Prostate gland (tissue), 2 donors: ENCODE data around the gene SVIP. TPM values are rescaled to one million over a fixed set of nuclear protein-coding genes. Genes with fewer than 3 reads are reported as not detected.

Source experiments
- DNase-seq: peaks from one replicate; pipeline ENCODE4 v3.0.0-alpha.2; 2019; ENCODE audit warnings: low spot score
- H3K27ac ChIP-seq, 2 donors: fragments of 200-600 bp; sonication (generic); 2 replicates each; pipeline ENCODE4 v1.5.1; 2017 to 2019
- H3K27me3 ChIP-seq: fragments of 200-600 bp; sonication (generic); replicated peaks from 2 replicates; pipeline ENCODE4 v1.5.1; 2019; ENCODE audit not compliant: insufficient read depth
- H3K36me3 ChIP-seq, 2 donors: fragments of 200-600 bp; sonication (generic); 1 replicate in 1 of 2; 2 replicates in 1 of 2; pipeline versions ENCODE4 v1.5.1 to v1.8.1; 2017 to 2019
- H3K4me1 ChIP-seq: fragments of 200-600 bp; sonication (generic); replicated peaks from 2 replicates; pipeline ENCODE4 v1.5.1; 2019
- H3K4me3 ChIP-seq, 2 donors: fragments of 200-600 bp; sonication (generic); 2 replicates each; pipeline ENCODE4 v1.5.1; 2017 to 2019
- H3K9me3 ChIP-seq: fragments of 200-600 bp; sonication (generic); 2 replicates; pipeline ENCODE4 v1.5.1; 2017
- POLR2A ChIP-seq: fragments of 450-650 bp; IDR thresholded peaks from one replicate; pipeline ENCODE4 v1.6.1; 2016; ENCODE audit warnings: antibody characterized with exemption, mild to moderate bottlenecking
- POLR2AphosphoS5 ChIP-seq: sonication (generic); formaldehyde crosslinking; IDR thresholded peaks from one replicate; pipeline ENCODE4 v1.6.1; 2017; ENCODE audit warnings: antibody characterized with exemption
- WGBS: methylation state at CpG from one replicate; pipeline ENCODE4 v1.1.5; 2018; 5-methylcytosine and 5-hydroxymethylcytosine counted together
- intact Hi-C: fragments of 100-400 bp; cut with DNase I; formaldehyde crosslinking; loops from one replicate; pipeline ENCODE4 v1.14.2; 2022
- total RNA-seq, 2 donors: library from RNA; depleted of rRNA; stranded (reverse); fragments of >200 nt; gene quantifications; one replicate each; pipeline ENCODE4 v1.1.0, GENCODE V29; 2016
- TF ChIP-seq, protein P1 (sequence below), 4 experiments: fragments of 200-600 bp in 2 of 4; fragments of 450-650 bp in 2 of 4; sonication (generic) in 2 of 4; IDR thresholded peaks; 1 replicate in 3 of 4; 2 replicates in 1 of 4; pipeline ENCODE4 v1.5.1; 2016 to 2019; ENCODE audit warnings: antibody characterized with exemption in 4 of 4, mild to moderate bottlenecking in 2 of 4, moderate library complexity in 2 of 4

SVIP gene
- total RNA-seq, 2 donors from 2014 or later = 13.6 to 23.5 TPM

DNA sequence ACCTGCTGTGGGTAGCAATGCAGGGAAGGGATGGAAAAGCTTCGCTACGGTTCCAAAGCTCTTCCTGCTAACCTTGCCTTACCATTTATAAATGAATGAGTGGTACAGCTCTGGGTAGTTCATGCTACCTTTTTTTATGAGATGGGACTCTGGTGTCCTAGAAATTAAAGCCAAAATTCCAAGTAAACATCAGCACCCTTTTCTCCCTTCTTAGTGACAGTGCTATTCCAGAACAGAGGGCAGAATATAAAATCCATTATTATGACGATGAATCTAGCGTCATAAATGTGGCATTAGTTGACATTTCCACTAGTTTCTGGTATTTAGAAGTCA, 447 bp upstream of the SVIP start:
- Histone ChIP-seq H3K4me3 (peak overlapping the region; percentile 81 to 88), H3K4me1 (no peaks in the 10 kb centered on the region), H3K36me3 (no peaks in the 10 kb centered on the region), H3K9me3 (no peaks in the 10 kb centered on the region), H3K27ac (no peak overlapping the region), H3K27me3 (no peaks in the 10 kb centered on the region)
- TF ChIP-seq POLR2AphosphoS5 = no peak
- no peak for TF ChIP-seq POLR2A
- TF ChIP-seq, protein P1, sequence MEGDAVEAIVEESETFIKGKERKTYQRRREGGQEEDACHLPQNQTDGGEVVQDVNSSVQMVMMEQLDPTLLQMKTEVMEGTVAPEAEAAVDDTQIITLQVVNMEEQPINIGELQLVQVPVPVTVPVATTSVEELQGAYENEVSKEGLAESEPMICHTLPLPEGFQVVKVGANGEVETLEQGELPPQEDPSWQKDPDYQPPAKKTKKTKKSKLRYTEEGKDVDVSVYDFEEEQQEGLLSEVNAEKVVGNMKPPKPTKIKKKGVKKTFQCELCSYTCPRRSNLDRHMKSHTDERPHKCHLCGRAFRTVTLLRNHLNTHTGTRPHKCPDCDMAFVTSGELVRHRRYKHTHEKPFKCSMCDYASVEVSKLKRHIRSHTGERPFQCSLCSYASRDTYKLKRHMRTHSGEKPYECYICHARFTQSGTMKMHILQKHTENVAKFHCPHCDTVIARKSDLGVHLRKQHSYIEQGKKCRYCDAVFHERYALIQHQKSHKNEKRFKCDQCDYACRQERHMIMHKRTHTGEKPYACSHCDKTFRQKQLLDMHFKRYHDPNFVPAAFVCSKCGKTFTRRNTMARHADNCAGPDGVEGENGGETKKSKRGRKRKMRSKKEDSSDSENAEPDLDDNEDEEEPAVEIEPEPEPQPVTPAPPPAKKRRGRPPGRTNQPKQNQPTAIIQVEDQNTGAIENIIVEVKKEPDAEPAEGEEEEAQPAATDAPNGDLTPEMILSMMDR (IDR thresholded peaks at IDR 0.05) = no peak
- intact Hi-C loops = no loop called here
- DNase-seq = no peak
- 13% methylated on average over 4 of the region's 4 CpGs for WGBS

DNA sequence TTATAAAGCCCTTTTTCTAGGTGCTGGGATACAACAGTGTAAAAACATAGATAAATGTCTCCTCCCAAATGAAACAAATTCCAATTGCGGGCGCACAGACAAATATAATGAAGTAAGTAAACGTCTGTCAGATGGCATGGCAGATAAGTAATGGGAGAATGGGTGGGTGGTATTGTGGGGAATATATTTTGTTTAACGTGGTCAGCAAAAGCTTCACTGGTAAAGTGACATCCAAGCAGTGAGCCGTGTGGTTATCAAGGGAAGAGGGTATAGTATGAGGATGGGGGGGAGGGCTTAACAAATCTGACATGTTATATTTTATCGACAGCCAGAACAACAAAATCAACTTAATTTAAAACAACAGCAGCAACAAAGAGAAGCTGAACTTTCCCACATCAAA, 1.2 kb downstream of the SVIP start:
- Histone ChIP-seq H3K27me3 (no peaks in the 10 kb centered on the region), H3K27ac (no peak overlapping the region), H3K4me3 (peak overlapping the region in 1 of 2 donors; percentile 81), H3K9me3 (no peaks in the 10 kb centered on the region), H3K36me3 (no peaks in the 10 kb centered on the region), H3K4me1 (no peaks in the 10 kb centered on the region)
- intact Hi-C loops = no loop called here
- WGBS = 44% methylated on average over 6 of the region's 6 CpGs
- no peak for DNase-seq
- no peak for TF ChIP-seq POLR2A
- TF ChIP-seq POLR2AphosphoS5 = no peak
- TF ChIP-seq, protein P1 (IDR thresholded peaks at IDR 0.05) = no peak

DNA sequence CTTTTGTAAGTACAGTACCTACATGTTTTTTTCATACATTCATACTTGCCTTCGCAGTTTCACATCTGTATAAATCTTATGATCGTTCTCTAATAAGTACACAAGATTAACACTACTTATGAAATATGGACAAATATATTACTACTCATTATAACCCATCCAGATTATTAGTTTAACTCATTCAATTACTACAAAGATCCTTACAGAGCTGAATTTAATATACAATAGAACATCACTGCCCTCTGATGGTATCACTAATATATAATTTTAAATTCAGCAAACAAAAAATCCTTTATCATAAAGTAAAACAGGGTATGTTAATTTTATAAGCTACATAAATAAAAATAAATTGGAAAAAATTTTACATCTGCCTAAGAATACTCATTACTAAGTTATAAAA, 7.4 kb downstream of the SVIP start:
- TF ChIP-seq POLR2AphosphoS5 (no peak), POLR2A (no peak)
- TF ChIP-seq, protein P1 (IDR thresholded peaks at IDR 0.05) = no peak
- no peaks in the 10 kb centered on the region for H3K27me3 ChIP-seq
- DNase-seq = no peak
- H3K36me3 ChIP-seq = no peaks in the 10 kb centered on the region
- WGBS = 97% methylated on average over 2 of the region's 2 CpGs
- no peaks in the 10 kb centered on the region for H3K9me3 ChIP-seq
- no peak overlapping the region for H3K27ac ChIP-seq
- H3K4me1 ChIP-seq = no peaks in the 10 kb centered on the region
- H3K4me3 ChIP-seq = no peak overlapping the region
- intact Hi-C loops = no loop called here

DNA sequence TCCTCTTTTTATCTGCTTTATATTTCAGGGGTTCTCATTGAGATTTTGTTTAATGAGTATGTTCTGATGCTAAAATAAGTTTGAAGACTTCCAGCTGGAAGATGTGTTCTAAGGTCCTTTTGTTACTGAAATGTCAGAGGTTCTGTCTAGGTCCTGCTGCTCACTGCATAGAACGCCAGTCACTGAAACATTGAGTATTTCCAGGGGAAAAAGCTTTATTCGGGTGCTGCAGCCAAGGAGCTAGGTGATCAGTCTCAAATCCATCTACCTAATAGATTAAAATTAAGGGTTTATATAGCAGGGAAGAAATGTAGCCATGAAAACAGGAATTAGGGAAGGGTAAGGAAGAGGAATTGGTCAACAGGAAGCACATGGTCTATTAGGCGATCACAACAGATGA, 19.7 kb downstream of the SVIP start:
- H3K4me3 ChIP-seq = no peak overlapping the region
- intact Hi-C loops = no loop called here
- no peaks in the 10 kb centered on the region for H3K36me3 ChIP-seq
- 91% methylated on average over 3 of the region's 3 CpGs for WGBS
- no peak overlapping the region for H3K27ac ChIP-seq
- H3K4me1 ChIP-seq = no peaks in the 10 kb centered on the region
- no peaks in the 10 kb centered on the region for H3K9me3 ChIP-seq
- no peaks in the 10 kb centered on the region for H3K27me3 ChIP-seq
- DNase-seq = no peak
- no peak for TF ChIP-seq POLR2AphosphoS5
- TF ChIP-seq, protein P1 (IDR thresholded peaks at IDR 0.05) = no peak
- TF ChIP-seq POLR2A = no peak

DNA sequence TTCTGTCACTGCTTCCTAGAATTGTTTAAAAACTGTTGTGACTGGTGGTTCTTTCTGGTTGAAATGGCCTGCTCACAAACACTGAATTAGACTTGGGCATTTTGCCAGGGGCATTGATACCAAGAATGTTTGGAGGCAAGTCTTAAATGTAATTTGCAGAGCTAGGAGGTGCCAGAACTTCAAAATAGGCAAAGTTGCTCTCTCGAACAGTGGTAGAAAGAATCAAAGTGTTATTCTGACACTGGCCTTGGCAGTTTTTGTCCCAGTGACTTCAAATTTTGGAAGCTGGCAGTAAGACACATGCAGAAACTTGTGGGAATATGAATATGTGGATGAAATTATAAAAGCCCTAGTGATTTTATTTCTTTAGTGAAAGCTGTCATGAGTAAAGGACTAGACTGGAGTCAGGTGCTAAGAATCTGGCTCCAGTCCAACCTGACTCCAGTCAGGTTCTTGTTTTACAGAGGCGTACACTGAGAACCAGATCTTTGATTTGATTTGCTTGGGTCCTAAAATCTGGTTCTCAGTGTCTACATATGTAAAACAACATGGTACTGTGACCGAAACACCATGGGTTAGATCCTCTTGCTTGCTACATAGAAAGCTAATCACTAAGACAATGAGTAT, 20.9 kb downstream of the SVIP start:
- no peak for DNase-seq
- intact Hi-C loops = no loop called here
- H3K27ac ChIP-seq = no peak overlapping the region

More for the DNA sequence above, 20.9 kb downstream of the SVIP start:
- 67% methylated on average over 3 of the region's 3 CpGs for WGBS
- no peak overlapping the region for H3K4me3 ChIP-seq
- H3K4me1 ChIP-seq = no peaks in the 10 kb centered on the region
- TF ChIP-seq POLR2A = no peak
- TF ChIP-seq POLR2AphosphoS5 = no peak
- TF ChIP-seq, protein P1 (IDR thresholded peaks at IDR 0.05) = no peak
- H3K36me3 ChIP-seq = no peaks in the 10 kb centered on the region
- H3K27me3 ChIP-seq = no peaks in the 10 kb centered on the region
- no peaks in the 10 kb centered on the region for H3K9me3 ChIP-seq
